ENCODE data around the gene BBIP1. TPM values are rescaled to one million over a fixed set of nuclear protein-coding genes. Genes with fewer than 3 reads are reported as not detected.
"Not testable (repeated sequence)": the region's sequence is repeated elsewhere in the genome, so short reads cannot be mapped to it uniquely, and the experiment has no call there.

Gene BBIP1
- total RNA-seq, 1 donor from 2014 or later, result 67.3 TPM

- FAIRE-seq, result no peak
- no peak for DNase-seq (ENCODE audit: low spot score in 2 of 2)
Observed at GRCh38 chr10:110927461-110927860, 8.5 kb upstream of the BBIP1 start.

GRCh38 chr10:110923856-110924493, 5.0 kb upstream of the BBIP1 start:
- no peak for FAIRE-seq
- DNase-seq (ENCODE audit: low spot score in 2 of 2), result no peak

- no peak for FAIRE-seq
- no peak for DNase-seq (ENCODE audit: low spot score in 2 of 2)
Observed at GRCh38 chr10:110919971-110920881, 1.2 kb upstream of the BBIP1 start.

GRCh38 chr10:110919349-110919931, 460 bp upstream of the BBIP1 start, which contains the start of gene SHOC2:
SHOC2 (plus strand) TSS chr10:110919604; CDS start chr10:110964359, 44,755 bp downstream.
- no peak for DNase-seq (ENCODE audit: low spot score in 2 of 2)
- FAIRE-seq, result no peak

GRCh38 chr10:110918269-110918642, 724 bp downstream of the BBIP1 start:
- FAIRE-seq (no peak), DNase-seq (ENCODE audit: low spot score in 2 of 2) (peak; percentile 60 to 66)

- DNase-seq (ENCODE audit: low spot score in 2 of 2) (no peak), FAIRE-seq (no peak)
Observed at GRCh38 chr10:110916554-110917346, 2.2 kb downstream of the BBIP1 start.

GRCh38 chr10:110915600-110915999, 3.4 kb downstream of the BBIP1 start:
- DNase-seq (ENCODE audit: low spot score in 2 of 2); FAIRE-seq: not testable (repeated sequence)

- FAIRE-seq, result no peak
- DNase-seq (ENCODE audit: low spot score in 2 of 2), result no peak
Observed at GRCh38 chr10:110915035-110915434, 3.9 kb downstream of the BBIP1 start.

- no peak for DNase-seq (ENCODE audit: low spot score in 2 of 2)
- FAIRE-seq, result no peak
Observed at GRCh38 chr10:110914431-110914830, 4.5 kb downstream of the BBIP1 start.

GRCh38 chr10:110912374-110912773, 6.6 kb downstream of the BBIP1 start:
- no peak for DNase-seq (ENCODE audit: low spot score in 2 of 2)
- no peak for FAIRE-seq

- no peak for DNase-seq (ENCODE audit: low spot score in 2 of 2)
- FAIRE-seq, result no peak
Observed at GRCh38 chr10:110910138-110910537, 8.8 kb downstream of the BBIP1 start.

GRCh38 chr10:110903280-110904278, 15.4 kb downstream of the BBIP1 start:
- DNase-seq (ENCODE audit: low spot score in 2 of 2), result no peak
- FAIRE-seq, result no peak

- FAIRE-seq, result no peak
- no peak for DNase-seq (ENCODE audit: low spot score in 2 of 2)
Observed at GRCh38 chr10:110901954-110902819, 16.8 kb downstream of the BBIP1 start.

- DNase-seq (ENCODE audit: low spot score in 2 of 2), result no peak
- no peak for FAIRE-seq
Observed at GRCh38 chr10:110900983-110901382, 18.0 kb downstream of the BBIP1 start.

- no peak for FAIRE-seq
Observed at GRCh38 chr10:110898391-110898790, 20.6 kb downstream of the BBIP1 start.

GRCh38 chr10:110897184-110897583, 21.8 kb downstream of the BBIP1 start:
- FAIRE-seq (no peak), DNase-seq (ENCODE audit: low spot score in 2 of 2) (no peak)

More at GRCh38 chr10:110898391-110898790, 20.6 kb downstream of the BBIP1 start:
- no peak for DNase-seq (ENCODE audit: low spot score in 2 of 2)

- FAIRE-seq, result peak; percentile 89
- DNase-seq (ENCODE audit: low spot score in 2 of 2), result peak in 1 of 2 donors; percentile 18
Observed at GRCh38 chr10:110893559-110894179, 25.3 kb downstream of the BBIP1 start.

Measured in frontal cortex (tissue), 4 donors.